HCT116 (cell line): ENCODE measurements around the gene MUSK. TPM values are rescaled to one million over a fixed set of nuclear protein-coding genes. Genes with fewer than 3 reads are reported as not detected.

Source experiments
- ATAC-seq: fragments of 200-7000 bp; cut with Tn5 transposase; 2 replicates; pipeline ENCODE4 v1.9.1; 2020; ENCODE audit warnings: mild to moderate bottlenecking, moderate library complexity
- BruUV-seq: library from RNA; stranded (reverse); fragments of 400-500 nt; replicated peaks from 2 replicates; lab custom pipeline; 2021; lab: Mats Ljungman, UMichigan
- CTCF ChIA-PET: fragments of 300-600 bp; sonication (Branson Sonifier 250); formaldehyde crosslinking; loops from one replicate; lab custom pipeline; 2021; ENCODE audit warnings: antibody characterized with exemption; lab: Charles Lee
- POLR2A ChIA-PET: fragments of 300-600, 350-600 bp; sonication (Branson Sonifier 250); formaldehyde crosslinking; loops from one replicate; lab custom pipeline; 2021; ENCODE audit warnings: antibody characterized with exemption; lab: Charles Lee
- RAD21 ChIA-PET, 2 experiments: fragments of 300-600 bp; sonication (Branson Sonifier 250); formaldehyde crosslinking; loops; one replicate each; lab custom pipeline; 2023; ENCODE audit warnings: low total read pairs in 2 of 2; ENCODE audit not compliant: uncharacterized antibody in 2 of 2, unreplicated experiment in 2 of 2, low non-redundant PET in 1 of 2; lab: Charles Lee
- DNase-seq: peaks from one replicate; pipeline ENCODE4 v3.0.0-alpha.2; 2010; ENCODE audit warnings: low read depth, low spot score
- H2AFZ ChIP-seq: fragments of 200-600 bp; shearing (Covaris generic), sonication (generic); 2 replicates; pipeline ENCODE4 v1.6.1; 2017; ENCODE audit warnings: low read depth, mixed run types, mixed read lengths, antibody characterized with exemption, low read length; ENCODE audit not compliant: poor library complexity, severe bottlenecking
- H3K27ac ChIP-seq: 2 replicates; pipeline ENCODE4 v1.5.1; 2012; ENCODE audit warnings: low read depth, low read length
- H3K27me3 ChIP-seq: fragments of 200-600 bp; sonication (generic); 2 replicates; pipeline ENCODE4 v1.6.1; 2016; ENCODE audit warnings: mixed run types, low read length, mixed read lengths; ENCODE audit not compliant: insufficient read depth
- H3K36me3 ChIP-seq, 2 experiments: fragments of 200-500 bp in 1 of 2; fragments of 200-600 bp in 1 of 2; sonication (Bioruptor generic) in 1 of 2; sonication (generic) in 1 of 2; 2 replicates each; pipeline versions ENCODE4 v1.5.1 to v1.6.1; 2014 to 2016; ENCODE audit warnings: low read length in 2 of 2, inconsistent platforms in 1 of 2, mixed read lengths in 1 of 2, mixed run types in 1 of 2; ENCODE audit not compliant: insufficient read depth in 2 of 2, control insufficient read depth in 1 of 2
- H3K4me1 ChIP-seq, 2 experiments: fragments of 200-600 bp in 1 of 2; sonication (generic) in 1 of 2; 2 replicates each; pipeline versions ENCODE4 v1.5.1 to v1.6.1; 2012 to 2017; ENCODE audit warnings: low read length in 2 of 2, inconsistent platforms in 1 of 2, mild to moderate bottlenecking in 1 of 2, mixed read lengths in 1 of 2, mixed run types in 1 of 2, moderate library complexity in 1 of 2; ENCODE audit not compliant: insufficient read depth in 2 of 2, control insufficient read depth in 1 of 2
- H3K4me2 ChIP-seq: fragments of 200-600 bp; sonication (generic); 2 replicates; pipeline ENCODE4 v1.6.1; 2017; ENCODE audit warnings: mixed run types, low read length, mixed read lengths
- H3K4me3 ChIP-seq, 2 experiments: fragments of 200-600 bp in 1 of 2; sonication (generic) in 1 of 2; replicated peaks in 1 of 2; 2 replicates each; pipeline ENCODE4 v1.5.1; 2011 to 2016; ENCODE audit warnings: low read length in 2 of 2, control low read depth in 1 of 2, low read depth in 1 of 2, mild to moderate bottlenecking in 1 of 2, mixed read lengths in 1 of 2, mixed run types in 1 of 2
- H3K79me2 ChIP-seq: fragments of 200-600 bp; sonication (generic); 2 replicates; pipeline ENCODE4 v1.6.1; 2017; ENCODE audit warnings: mild to moderate bottlenecking, mixed run types, low read length, moderate library complexity, mixed read lengths; ENCODE audit not compliant: insufficient read depth
- H3K9ac ChIP-seq: fragments of 200-600 bp; sonication (generic); 2 replicates; pipeline ENCODE4 v1.6.1; 2016; ENCODE audit warnings: low read length, mixed read lengths
- H3K9me2 ChIP-seq: fragments of 200-600 bp; sonication (generic), shearing (Covaris generic); 2 replicates; pipeline ENCODE4 v1.6.1; 2017; ENCODE audit warnings: mixed run types, mild to moderate bottlenecking, moderate library complexity; ENCODE audit not compliant: insufficient read depth
- H3K9me3 ChIP-seq, 2 experiments: fragments of 200-500 bp in 1 of 2; fragments of 200-600 bp in 1 of 2; sonication (Bioruptor generic) in 1 of 2; sonication (generic) in 1 of 2; 2 replicates each; pipeline ENCODE4 v1.6.1; 2014 to 2017; ENCODE audit warnings: low read length in 2 of 2, mixed read lengths in 2 of 2, inconsistent platforms in 1 of 2, low read depth in 1 of 2, mild to moderate bottlenecking in 1 of 2, mixed run types in 1 of 2, moderate library complexity in 1 of 2; ENCODE audit not compliant: control insufficient read depth in 1 of 2, insufficient read depth in 1 of 2
- H4K20me1 ChIP-seq: fragments of 200-600 bp; sonication (generic), shearing (Covaris generic); 2 replicates; pipeline ENCODE4 v1.6.1; 2017; ENCODE audit warnings: mixed run types, mild to moderate bottlenecking, moderate library complexity; ENCODE audit not compliant: insufficient read depth
- ATF3 ChIP-seq: IDR thresholded peaks from 2 replicates; pipeline ENCODE4 v1.6.1; 2012
- CBX3 ChIP-seq: IDR thresholded peaks from 2 replicates; pipeline ENCODE4 v1.6.1; 2012; ENCODE audit warnings: low read depth
- EZH2phosphoT487 ChIP-seq: fragments of 200-600 bp; IDR thresholded peaks from 2 replicates; pipeline ENCODE4 v1.6.1; 2018; ENCODE audit warnings: antibody characterized with exemption, borderline replicate concordance
- FOSL1 ChIP-seq: IDR thresholded peaks from 2 replicates; pipeline ENCODE4 v1.6.1; 2012; ENCODE audit warnings: low read depth
- JUND ChIP-seq: IDR thresholded peaks from 2 replicates; pipeline ENCODE4 v1.6.1; 2012
- RAD21 ChIP-seq: IDR thresholded peaks from 2 replicates; pipeline ENCODE4 v1.6.1; 2012; ENCODE audit warnings: low read depth, mild to moderate bottlenecking
- REST ChIP-seq: IDR thresholded peaks from 2 replicates; pipeline ENCODE4 v1.6.1; 2012; ENCODE audit warnings: low read depth
- ZBTB33 ChIP-seq: IDR thresholded peaks from 2 replicates; pipeline ENCODE4 v1.6.1; 2011; ENCODE audit warnings: mild to moderate bottlenecking, low read length, moderate library complexity; ENCODE audit not compliant: insufficient replicate concordance; ENCODE audit errors: extremely low read depth
- intact Hi-C: fragments of 100-400 bp; cut with micrococcal nuclease; formaldehyde crosslinking; loops from 2 replicates; pipeline ENCODE4 v1.10.0; 2022
- total RNA-seq: library from RNA; stranded (reverse); gene quantifications from one replicate; pipeline ENCODE4 v1.2.1, GENCODE V29; 2021; ENCODE audit not compliant: unreplicated experiment
- TF ChIP-seq, protein P1 (sequence below): IDR thresholded peaks from 2 replicates; pipeline ENCODE4 v1.6.1; 2012

MUSK gene
- total RNA-seq, 1 experiment from 2014 or later = not detected

DNA sequence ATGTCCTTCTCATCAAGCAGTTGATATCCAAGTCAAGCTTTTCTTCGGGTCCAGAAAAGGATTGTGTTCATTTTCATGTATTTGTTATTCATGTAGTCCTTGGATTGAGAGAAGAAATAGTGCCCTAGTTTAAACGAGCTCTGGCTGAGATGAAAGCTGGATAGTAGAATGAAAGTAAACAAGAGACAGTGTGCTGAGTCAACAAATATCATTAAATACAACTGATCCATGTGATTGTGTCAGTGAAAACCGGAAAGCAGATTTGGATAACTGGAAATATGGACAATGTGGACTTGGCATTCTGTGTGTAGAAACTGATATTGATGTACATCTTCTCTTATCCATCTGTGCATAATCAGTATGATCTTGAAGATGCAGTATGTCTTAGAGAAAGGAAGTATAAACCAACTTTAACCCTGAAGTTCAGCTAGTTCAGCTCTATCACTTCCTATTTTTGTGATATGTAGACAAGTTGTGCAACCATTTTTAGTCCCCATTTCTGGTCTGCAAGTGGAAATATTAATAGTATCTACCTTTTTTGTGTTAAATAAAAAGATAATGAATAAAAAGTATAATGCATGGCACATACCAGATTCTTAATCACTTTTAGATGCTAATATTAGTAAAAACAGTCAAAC, 4.4 kb downstream of the MUSK start:
- ChIA-PET CTCF (no interaction called here), RAD21 (no interaction called here), POLR2A (no interaction called here)
- Histone ChIP-seq H3K9ac (no peak overlapping the region), H3K4me1 (no peaks in the 10 kb centered on the region), H3K79me2 (no peaks in the 10 kb centered on the region), H3K4me2 (no peak overlapping the region), H2AFZ (no peak overlapping the region), H3K9me2 (no peaks in the 10 kb centered on the region), H4K20me1 (no peaks in the 10 kb centered on the region), H3K4me3 (no peak overlapping the region), H3K9me3 (no peaks in the 10 kb centered on the region), H3K36me3 (no peaks in the 10 kb centered on the region), H3K27me3 (no peaks in the 10 kb centered on the region), H3K27ac (no peak overlapping the region)
- no TSS peak for BruUV-seq
- intact Hi-C loops = no loop called here
- ATAC-seq (no peak), DNase-seq (no peak)
- TF ChIP-seq REST (no peak), ATF3 (no peak), EZH2phosphoT487 (no peak), JUND (no peak), ZBTB33 (no peak), CBX3 (no peak), RAD21 (no peak), FOSL1 (no peak)
- TF ChIP-seq, protein P1, sequence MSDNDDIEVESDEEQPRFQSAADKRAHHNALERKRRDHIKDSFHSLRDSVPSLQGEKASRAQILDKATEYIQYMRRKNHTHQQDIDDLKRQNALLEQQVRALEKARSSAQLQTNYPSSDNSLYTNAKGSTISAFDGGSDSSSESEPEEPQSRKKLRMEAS = no peak
